ENCODE results near the gene KSR1.

DNA sequence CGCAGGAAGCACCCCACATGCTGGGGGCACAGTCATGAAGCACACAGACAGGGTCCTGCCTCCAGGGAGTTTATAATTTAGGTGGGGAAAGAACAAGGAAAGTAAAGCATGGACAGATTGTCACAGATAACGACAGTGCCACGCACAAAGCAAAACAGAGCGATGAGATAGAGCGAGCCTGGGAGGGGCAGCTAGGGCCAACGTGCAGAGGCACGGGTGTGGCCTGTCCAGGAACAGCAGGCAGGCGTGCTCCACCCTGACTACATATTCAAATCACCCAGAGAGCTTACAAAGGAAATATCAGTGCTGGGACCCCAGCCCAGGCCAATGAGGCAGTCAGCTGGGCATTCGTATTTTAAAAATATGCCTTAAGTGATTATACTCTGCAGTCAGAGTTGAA lies 191.5 kb downstream of the KSR1 start:
- TF ChIP-seq, protein P1, sequence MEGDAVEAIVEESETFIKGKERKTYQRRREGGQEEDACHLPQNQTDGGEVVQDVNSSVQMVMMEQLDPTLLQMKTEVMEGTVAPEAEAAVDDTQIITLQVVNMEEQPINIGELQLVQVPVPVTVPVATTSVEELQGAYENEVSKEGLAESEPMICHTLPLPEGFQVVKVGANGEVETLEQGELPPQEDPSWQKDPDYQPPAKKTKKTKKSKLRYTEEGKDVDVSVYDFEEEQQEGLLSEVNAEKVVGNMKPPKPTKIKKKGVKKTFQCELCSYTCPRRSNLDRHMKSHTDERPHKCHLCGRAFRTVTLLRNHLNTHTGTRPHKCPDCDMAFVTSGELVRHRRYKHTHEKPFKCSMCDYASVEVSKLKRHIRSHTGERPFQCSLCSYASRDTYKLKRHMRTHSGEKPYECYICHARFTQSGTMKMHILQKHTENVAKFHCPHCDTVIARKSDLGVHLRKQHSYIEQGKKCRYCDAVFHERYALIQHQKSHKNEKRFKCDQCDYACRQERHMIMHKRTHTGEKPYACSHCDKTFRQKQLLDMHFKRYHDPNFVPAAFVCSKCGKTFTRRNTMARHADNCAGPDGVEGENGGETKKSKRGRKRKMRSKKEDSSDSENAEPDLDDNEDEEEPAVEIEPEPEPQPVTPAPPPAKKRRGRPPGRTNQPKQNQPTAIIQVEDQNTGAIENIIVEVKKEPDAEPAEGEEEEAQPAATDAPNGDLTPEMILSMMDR (IDR thresholded peaks at IDR 0.05), result no peak
- TF ChIP-seq POLR2A (IDR thresholded peaks at IDR 0.05), result no peak
